ENCODE data around the gene LRRN4. TPM values are rescaled to one million over a fixed set of nuclear protein-coding genes. Genes with fewer than 3 reads are reported as not detected.

Gene LRRN4
- total RNA-seq, 1 donor from 2014 or later = 0.13 TPM

DNA sequence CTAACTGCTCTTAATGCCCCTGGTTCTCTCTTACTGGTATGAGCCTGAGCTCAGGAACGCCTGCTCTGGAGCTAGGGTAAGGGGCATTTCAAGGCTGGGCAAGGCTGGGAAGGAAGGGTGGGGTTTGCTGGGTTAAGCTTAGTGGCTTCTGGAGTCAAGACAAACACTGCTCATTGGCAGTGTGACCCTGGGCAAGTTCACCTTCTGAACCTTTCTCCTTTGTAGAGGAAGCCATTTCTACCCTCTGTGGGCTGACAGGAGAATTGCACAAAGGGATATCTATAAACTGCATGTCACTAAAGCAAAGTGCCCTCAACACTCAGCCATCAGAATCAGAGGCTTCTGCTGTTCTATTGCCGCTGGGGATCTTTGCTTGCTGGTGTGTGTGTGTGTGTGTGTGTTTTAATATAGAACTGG lies 20.3 kb upstream of the LRRN4 start:
- TF ChIP-seq, protein P1, sequence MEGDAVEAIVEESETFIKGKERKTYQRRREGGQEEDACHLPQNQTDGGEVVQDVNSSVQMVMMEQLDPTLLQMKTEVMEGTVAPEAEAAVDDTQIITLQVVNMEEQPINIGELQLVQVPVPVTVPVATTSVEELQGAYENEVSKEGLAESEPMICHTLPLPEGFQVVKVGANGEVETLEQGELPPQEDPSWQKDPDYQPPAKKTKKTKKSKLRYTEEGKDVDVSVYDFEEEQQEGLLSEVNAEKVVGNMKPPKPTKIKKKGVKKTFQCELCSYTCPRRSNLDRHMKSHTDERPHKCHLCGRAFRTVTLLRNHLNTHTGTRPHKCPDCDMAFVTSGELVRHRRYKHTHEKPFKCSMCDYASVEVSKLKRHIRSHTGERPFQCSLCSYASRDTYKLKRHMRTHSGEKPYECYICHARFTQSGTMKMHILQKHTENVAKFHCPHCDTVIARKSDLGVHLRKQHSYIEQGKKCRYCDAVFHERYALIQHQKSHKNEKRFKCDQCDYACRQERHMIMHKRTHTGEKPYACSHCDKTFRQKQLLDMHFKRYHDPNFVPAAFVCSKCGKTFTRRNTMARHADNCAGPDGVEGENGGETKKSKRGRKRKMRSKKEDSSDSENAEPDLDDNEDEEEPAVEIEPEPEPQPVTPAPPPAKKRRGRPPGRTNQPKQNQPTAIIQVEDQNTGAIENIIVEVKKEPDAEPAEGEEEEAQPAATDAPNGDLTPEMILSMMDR (IDR thresholded peaks at IDR 0.05; ENCODE audit: unreplicated experiment) = peak; percentile 42
- DNase-seq (ENCODE audit: low spot score) = peak; percentile 12
- Mint-ChIP-seq H3K9me3 (ENCODE audit: unreplicated experiment) (no peaks in the 10 kb centered on the region), H3K4me1 (ENCODE audit: unreplicated experiment) (no peaks in the 10 kb centered on the region), H3K27ac (ENCODE audit: unreplicated experiment) (no peak overlapping the region), H3K4me3 (ENCODE audit: unreplicated experiment) (no peak overlapping the region), H3K27me3 (ENCODE audit: unreplicated experiment) (peaks cover 5% of the 10 kb centered on the region), H3K36me3 (ENCODE audit: low read depth, unreplicated experiment) (no peaks in the 10 kb centered on the region)

- Mint-ChIP-seq H3K27ac (ENCODE audit: unreplicated experiment) (no peak overlapping the region), H3K9me3 (ENCODE audit: unreplicated experiment) (no peaks in the 10 kb centered on the region), H3K27me3 (ENCODE audit: unreplicated experiment) (no peaks in the 10 kb centered on the region), H3K36me3 (ENCODE audit: low read depth, unreplicated experiment) (no peaks in the 10 kb centered on the region), H3K4me1 (ENCODE audit: unreplicated experiment) (no peaks in the 10 kb centered on the region), H3K4me3 (ENCODE audit: unreplicated experiment) (no peak overlapping the region)
- no peak for DNase-seq (ENCODE audit: low spot score)
- TF ChIP-seq, protein P1 (IDR thresholded peaks at IDR 0.05; ENCODE audit: unreplicated experiment) = no peak
Measured at GRCh38 chr20:6070829-6071695, 17.2 kb upstream of the LRRN4 start.

DNA sequence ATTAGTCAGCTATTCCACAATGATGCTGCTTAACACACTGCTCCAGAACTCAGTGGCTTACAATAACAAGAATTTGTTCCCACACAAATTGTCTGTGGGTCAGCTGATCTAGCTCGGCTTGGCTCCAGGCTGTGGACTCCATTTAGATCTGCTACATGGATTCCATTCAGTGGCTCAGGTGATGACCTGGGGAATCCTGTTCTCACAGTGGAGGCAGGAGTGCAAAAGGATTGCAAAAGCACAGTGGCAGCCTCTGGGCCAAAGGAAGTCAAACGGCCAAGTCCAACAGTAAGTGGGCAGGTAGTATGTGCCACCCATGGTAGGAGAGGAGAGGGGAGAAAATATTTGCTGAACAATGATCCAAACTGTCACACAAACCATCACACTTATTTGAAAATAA lies 15.8 kb upstream of the LRRN4 start:
- no peak overlapping the region for H3K27ac Mint-ChIP-seq (ENCODE audit: unreplicated experiment)
- TF ChIP-seq, protein P1 (IDR thresholded peaks at IDR 0.05; ENCODE audit: unreplicated experiment) = no peak
- H3K36me3 Mint-ChIP-seq (ENCODE audit: low read depth, unreplicated experiment) = no peaks in the 10 kb centered on the region
- H3K4me3 Mint-ChIP-seq (ENCODE audit: unreplicated experiment) = no peak overlapping the region
- H3K27me3 Mint-ChIP-seq (ENCODE audit: unreplicated experiment) = no peaks in the 10 kb centered on the region
- no peak for DNase-seq (ENCODE audit: low spot score)
- no peaks in the 10 kb centered on the region for H3K4me1 Mint-ChIP-seq (ENCODE audit: unreplicated experiment)
- H3K9me3 Mint-ChIP-seq (ENCODE audit: unreplicated experiment) = no peaks in the 10 kb centered on the region

- H3K4me1 Mint-ChIP-seq (ENCODE audit: unreplicated experiment) = no peaks in the 10 kb centered on the region
- H3K9me3 Mint-ChIP-seq (ENCODE audit: unreplicated experiment) = no peaks in the 10 kb centered on the region
- H3K27ac Mint-ChIP-seq (ENCODE audit: unreplicated experiment) = no peak overlapping the region
- TF ChIP-seq, protein P1 (IDR thresholded peaks at IDR 0.05; ENCODE audit: unreplicated experiment) = no peak
- no peak for DNase-seq (ENCODE audit: low spot score)
- H3K36me3 Mint-ChIP-seq (ENCODE audit: low read depth, unreplicated experiment) = no peaks in the 10 kb centered on the region
- H3K4me3 Mint-ChIP-seq (ENCODE audit: unreplicated experiment) = no peak overlapping the region
- peaks cover under 1% of the 10 kb centered on the region for H3K27me3 Mint-ChIP-seq (ENCODE audit: unreplicated experiment)
Measured at GRCh38 chr20:6067763-6068318, 14.0 kb upstream of the LRRN4 start.

- no peaks in the 10 kb centered on the region for H3K4me1 Mint-ChIP-seq (ENCODE audit: unreplicated experiment)
- H3K36me3 Mint-ChIP-seq (ENCODE audit: low read depth, unreplicated experiment) = no peaks in the 10 kb centered on the region
- no peak overlapping the region for H3K27ac Mint-ChIP-seq (ENCODE audit: unreplicated experiment)
- H3K4me3 Mint-ChIP-seq (ENCODE audit: unreplicated experiment) = no peak overlapping the region
- TF ChIP-seq, protein P1 (IDR thresholded peaks at IDR 0.05; ENCODE audit: unreplicated experiment) = no peak
- no peaks in the 10 kb centered on the region for H3K9me3 Mint-ChIP-seq (ENCODE audit: unreplicated experiment)
- H3K27me3 Mint-ChIP-seq (ENCODE audit: unreplicated experiment) = peaks cover 2% of the 10 kb centered on the region
- no peak for DNase-seq (ENCODE audit: low spot score)
Measured at GRCh38 chr20:6066582-6066981, 12.7 kb upstream of the LRRN4 start.
